H9 (cell line): Measurements from ENCODE around the gene SOX4. TPM values are rescaled to one million over a fixed set of nuclear protein-coding genes. Genes with fewer than 3 reads are reported as not detected.

Source experiments
- DNase-seq: peaks from one replicate; pipeline ENCODE4 v3.0.0-alpha.2; 2017
- H2AFZ ChIP-seq: one replicate; pipeline ENCODE4 v1.6.1; 2013; ENCODE audit warnings: mild to moderate bottlenecking, low read length, control low read depth, moderate library complexity
- H2AK5ac ChIP-seq: 2 replicates; pipeline ENCODE4 v1.6.1; 2013; ENCODE audit warnings: low read length, control low read depth, mixed read lengths; ENCODE audit not compliant: insufficient read length
- H2BK120ac ChIP-seq: one replicate; pipeline ENCODE4 v1.6.1; 2013; ENCODE audit warnings: low read depth, mild to moderate bottlenecking, low read length, control low read depth, inconsistent platforms; ENCODE audit not compliant: poor library complexity, severe bottlenecking
- H2BK12ac ChIP-seq: 2 replicates; pipeline ENCODE4 v1.6.1; 2013; ENCODE audit warnings: low read length, control low read depth, mixed read lengths, low read depth; ENCODE audit not compliant: insufficient read length
- H2BK15ac ChIP-seq: 2 replicates; pipeline ENCODE4 v1.6.1; 2013; ENCODE audit warnings: low read depth, low read length, control low read depth
- H2BK20ac ChIP-seq: one replicate; pipeline ENCODE4 v1.6.1; 2013; ENCODE audit warnings: low read depth, mild to moderate bottlenecking, low read length, control low read depth, inconsistent platforms; ENCODE audit not compliant: poor library complexity, severe bottlenecking
- H2BK5ac ChIP-seq: 2 replicates; pipeline ENCODE4 v1.6.1; 2013; ENCODE audit warnings: low read length, control low read depth, mixed read lengths; ENCODE audit not compliant: insufficient read length
- H3K14ac ChIP-seq: 2 replicates; pipeline ENCODE4 v1.6.1; 2013; ENCODE audit warnings: low read length, control low read depth; ENCODE audit not compliant: insufficient read depth
- H3K18ac ChIP-seq: 2 replicates; pipeline ENCODE4 v1.6.1; 2013; ENCODE audit warnings: low read depth, mild to moderate bottlenecking, mixed read lengths, low read length, control low read depth; ENCODE audit not compliant: insufficient read length
- H3K23ac ChIP-seq: 2 replicates; pipeline ENCODE4 v1.6.1; 2013; ENCODE audit warnings: low read length, control low read depth, mixed read lengths, low read depth; ENCODE audit not compliant: insufficient read length
- H3K23me2 ChIP-seq: 2 replicates; pipeline ENCODE4 v1.6.1; 2013; ENCODE audit warnings: low read depth, mild to moderate bottlenecking, mixed read lengths, low read length, control low read depth; ENCODE audit not compliant: insufficient read length, poor library complexity, severe bottlenecking
- H3K27ac ChIP-seq: 2 replicates; pipeline ENCODE4 v1.5.1; 2013; ENCODE audit warnings: low read length, control low read depth, mixed read lengths, low read depth; ENCODE audit not compliant: insufficient read length
- H3K27me3 ChIP-seq: 2 replicates; pipeline ENCODE4 v1.6.1; 2013; ENCODE audit warnings: low read length, control low read depth, inconsistent platforms; ENCODE audit not compliant: insufficient read depth
- H3K4ac ChIP-seq: 2 replicates; pipeline ENCODE4 v1.6.1; 2013; ENCODE audit warnings: low read depth, mild to moderate bottlenecking, control low read depth, inconsistent platforms, low read length, moderate library complexity
- H3K4me1 ChIP-seq: 2 replicates; pipeline ENCODE4 v1.6.1; 2013; ENCODE audit warnings: low read length, control low read depth, inconsistent platforms; ENCODE audit not compliant: insufficient read depth
- H3K4me2 ChIP-seq: 2 replicates; pipeline ENCODE4 v1.6.1; 2013; ENCODE audit warnings: low read length, control low read depth, mixed read lengths; ENCODE audit not compliant: insufficient read length, insufficient read depth
- H3K56ac ChIP-seq: 2 replicates; pipeline ENCODE4 v1.6.1; 2013; ENCODE audit warnings: low read depth, mild to moderate bottlenecking, mixed read lengths, low read length, control low read depth; ENCODE audit not compliant: insufficient read length
- H3K79me1 ChIP-seq: 2 replicates; pipeline ENCODE4 v1.6.1; 2013; ENCODE audit warnings: low read depth, mild to moderate bottlenecking, moderate library complexity, low read length, control low read depth, inconsistent platforms; ENCODE audit not compliant: insufficient read depth, poor library complexity, severe bottlenecking
- H3K79me2 ChIP-seq: 2 replicates; pipeline ENCODE4 v1.6.1; 2013; ENCODE audit warnings: low read length, control low read depth, inconsistent platforms; ENCODE audit not compliant: insufficient read depth
- H3K9ac ChIP-seq: 2 replicates; pipeline ENCODE4 v1.6.1; 2013; ENCODE audit warnings: low read length, control low read depth, mixed read lengths; ENCODE audit not compliant: insufficient read length; ENCODE audit errors: extremely low read depth
- H3K9me3 ChIP-seq: one replicate; pipeline ENCODE4 v1.6.1; 2013; ENCODE audit warnings: low read depth, low read length, inconsistent platforms; ENCODE audit not compliant: control insufficient read depth
- H3T11ph ChIP-seq: one replicate; pipeline ENCODE4 v1.6.1; 2013; ENCODE audit warnings: mild to moderate bottlenecking, low read length, control low read depth, inconsistent platforms
- H4K20me1 ChIP-seq: one replicate; pipeline ENCODE4 v1.6.1; 2013; ENCODE audit not compliant: control insufficient read depth, insufficient read length, insufficient read depth
- H4K5ac ChIP-seq: 2 replicates; pipeline ENCODE4 v1.6.1; 2013; ENCODE audit warnings: low read depth, mild to moderate bottlenecking, mixed read lengths, low read length, control low read depth; ENCODE audit not compliant: insufficient read length
- H4K8ac ChIP-seq: replicated peaks from 2 replicates; pipeline ENCODE4 v1.6.1; 2013; ENCODE audit warnings: low read length, control low read depth, mixed read lengths, low read depth; ENCODE audit not compliant: insufficient read length
- H4K91ac ChIP-seq: 2 replicates; pipeline ENCODE4 v1.6.1; 2013; ENCODE audit warnings: low read depth, mild to moderate bottlenecking, moderate library complexity, mixed read lengths, low read length, control low read depth; ENCODE audit not compliant: insufficient read length
- H3K27ac Mint-ChIP-seq, 3 experiments: 2 replicates in 2 of 3; 3 replicates in 1 of 3; pipeline ENCODE4 v1.8.0; 2020 to 2021; ENCODE audit warnings: mixed read lengths in 3 of 3, mild to moderate bottlenecking in 1 of 3, moderate library complexity in 1 of 3
- H3K27me3 Mint-ChIP-seq: 2 replicates; pipeline ENCODE4 v1.8.0; 2021; ENCODE audit warnings: low read depth, mild to moderate bottlenecking, moderate library complexity, mixed read lengths
- H3K36me3 Mint-ChIP-seq, 3 experiments: 2 replicates in 2 of 3; 3 replicates in 1 of 3; pipeline ENCODE4 v1.8.0; 2020 to 2021; ENCODE audit warnings: low read depth in 3 of 3, mixed read lengths in 3 of 3; ENCODE audit not compliant: insufficient read depth in 1 of 3
- H3K4me1 Mint-ChIP-seq, 2 experiments: 2 replicates each; pipeline ENCODE4 v1.8.0; 2020; ENCODE audit warnings: mixed read lengths in 2 of 2
- H3K4me3 Mint-ChIP-seq, 2 experiments: 2 replicates in 1 of 2; 3 replicates in 1 of 2; pipeline ENCODE4 v1.8.0; 2020 to 2021; ENCODE audit warnings: mild to moderate bottlenecking in 2 of 2, mixed read lengths in 2 of 2, moderate library complexity in 1 of 2
- H3K9me3 Mint-ChIP-seq, 2 experiments: 2 replicates in 1 of 2; 3 replicates in 1 of 2; pipeline ENCODE4 v1.8.0; 2020; ENCODE audit warnings: mild to moderate bottlenecking in 2 of 2, mixed read lengths in 2 of 2, moderate library complexity in 1 of 2
- CTCF ChIP-seq: fragments of 200-600 bp; sonication (generic); conservative IDR thresholded peaks from 3 replicates; pipeline ENCODE4 v1.8.0; 2021; ENCODE audit warnings: antibody characterized with exemption, mild to moderate bottlenecking
- WGBS: extraction: QIAGEN DNeasy Blood & Tissue Kit; methylation state at CpG from one replicate; pipeline ENCODE4 v1.1.7; 2013; ENCODE audit warnings: missing lambda C conversion rate, low lambda C conversion rate, mixed read lengths; ENCODE audit not compliant: insufficient read length; ENCODE audit errors: extremely low coverage; 5-methylcytosine and 5-hydroxymethylcytosine counted together
- total RNA-seq: library from RNA; stranded (reverse); gene quantifications from 2 replicates; pipeline ENCODE4 v1.2.1, GENCODE V29; 2021

SOX4 gene
- total RNA-seq, 1 experiment from 2014 or later = 108 TPM

- Mint-ChIP-seq H3K4me3 (no peak overlapping the region), H3K36me3 (peaks cover 25 to 29% (median 27%) of the 10 kb centered on the region in 3 experiments), H3K4me1 (peaks cover 14 to 18% of the 10 kb centered on the region in 2 experiments), H3K27me3 (peaks cover 4% of the 10 kb centered on the region; the same call in 1 of the 2 replicates), H3K9me3 (peaks cover 10 to 18% of the 10 kb centered on the region in 2 experiments), H3K27ac (no peak overlapping the region)
- Histone ChIP-seq H2BK5ac (no peak overlapping the region), H3K4ac (no peak overlapping the region), H2BK15ac (no peak overlapping the region), H2BK12ac (no peak overlapping the region), H2AFZ (no peak overlapping the region), H3K27me3 (no peaks in the 10 kb centered on the region), H3K23me2 (peaks cover 16% of the 10 kb centered on the region), H3K27ac (no peak overlapping the region), H3K18ac (no peak overlapping the region), H2AK5ac (no peak overlapping the region), H3K79me2 (peaks cover 36% of the 10 kb centered on the region; the same call in 1 of the 2 replicates), H3K4me2 (peak overlapping the region; percentile 93), H2BK120ac (no peak overlapping the region), H3K79me1 (no peaks in the 10 kb centered on the region), H3K56ac (no peak overlapping the region), H3K9me3 (no peaks in the 10 kb centered on the region), H3K4me1 (no peaks in the 10 kb centered on the region), H4K5ac (no peak overlapping the region), H3K9ac (no peak overlapping the region), H4K91ac (no peak overlapping the region), H2BK20ac (no peak overlapping the region), H4K20me1 (no peaks in the 10 kb centered on the region), H3K23ac (no peak overlapping the region), H3T11ph (no peak overlapping the region), H4K8ac (no peak overlapping the region), H3K14ac (no peak overlapping the region)
- DNase-seq = no peak
- WGBS = no CpG with 5 or more reads among the region's 1 CpG
- no peak for TF ChIP-seq CTCF
Observed at GRCh38 chr6:21592953-21593352, 598 bp upstream of the SOX4 start.
